Mucosa of rectum (tissue), 2 donors: ENCODE results near the gene REEP1.

ENCODE experiments used
- H3K27ac ChIP-seq, 2 donors: one replicate each; pipeline ENCODE4 v1.7.0; 2013; ENCODE audit warnings: inconsistent platforms in 2 of 2, low read depth in 2 of 2, low read length in 2 of 2
- H3K27me3 ChIP-seq, 2 donors: one replicate each; pipeline ENCODE4 v1.7.0; 2013; ENCODE audit warnings: low read length in 2 of 2; ENCODE audit not compliant: control insufficient read depth in 2 of 2, insufficient read depth in 2 of 2
- H3K36me3 ChIP-seq, 2 donors: one replicate each; pipeline ENCODE4 v1.7.0; 2013; ENCODE audit warnings: low read length in 2 of 2; ENCODE audit not compliant: control insufficient read depth in 2 of 2, insufficient read depth in 2 of 2
- H3K4me1 ChIP-seq, 2 donors: one replicate each; pipeline ENCODE4 v1.7.0; 2013; ENCODE audit warnings: low read length in 2 of 2, mild to moderate bottlenecking in 1 of 2; ENCODE audit not compliant: control insufficient read depth in 2 of 2, insufficient read depth in 2 of 2
- H3K4me3 ChIP-seq, 2 donors: one replicate each; pipeline ENCODE4 v1.7.0; 2013; ENCODE audit warnings: low read length in 2 of 2
- H3K9ac ChIP-seq, 2 donors: one replicate each; pipeline ENCODE4 v1.7.0; 2013; ENCODE audit warnings: low read length in 2 of 2, low read depth in 1 of 2, mild to moderate bottlenecking in 1 of 2
- H3K9me3 ChIP-seq, 2 donors: one replicate each; pipeline ENCODE4 v1.7.0; 2013; ENCODE audit warnings: low read length in 2 of 2; ENCODE audit not compliant: control insufficient read depth in 2 of 2
- donor health status: healthy.
- donor health status: Normal muscosa, but diverticular disease.

REEP1 gene

GRCh38 chr2:86218124-86218523 lies 119.3 kb downstream of the REEP1 start:
- Histone ChIP-seq H3K36me3 (peaks cover 0 to under 1% of the 10 kb centered on the region in 2 donors), H3K9ac (no peak overlapping the region), H3K4me3 (no peak overlapping the region), H3K27me3 (no peaks in the 10 kb centered on the region), H3K27ac (no peak overlapping the region), H3K9me3 (no peaks in the 10 kb centered on the region), H3K4me1 (peaks cover 16 to 17% of the 10 kb centered on the region in 2 donors)

DNA sequence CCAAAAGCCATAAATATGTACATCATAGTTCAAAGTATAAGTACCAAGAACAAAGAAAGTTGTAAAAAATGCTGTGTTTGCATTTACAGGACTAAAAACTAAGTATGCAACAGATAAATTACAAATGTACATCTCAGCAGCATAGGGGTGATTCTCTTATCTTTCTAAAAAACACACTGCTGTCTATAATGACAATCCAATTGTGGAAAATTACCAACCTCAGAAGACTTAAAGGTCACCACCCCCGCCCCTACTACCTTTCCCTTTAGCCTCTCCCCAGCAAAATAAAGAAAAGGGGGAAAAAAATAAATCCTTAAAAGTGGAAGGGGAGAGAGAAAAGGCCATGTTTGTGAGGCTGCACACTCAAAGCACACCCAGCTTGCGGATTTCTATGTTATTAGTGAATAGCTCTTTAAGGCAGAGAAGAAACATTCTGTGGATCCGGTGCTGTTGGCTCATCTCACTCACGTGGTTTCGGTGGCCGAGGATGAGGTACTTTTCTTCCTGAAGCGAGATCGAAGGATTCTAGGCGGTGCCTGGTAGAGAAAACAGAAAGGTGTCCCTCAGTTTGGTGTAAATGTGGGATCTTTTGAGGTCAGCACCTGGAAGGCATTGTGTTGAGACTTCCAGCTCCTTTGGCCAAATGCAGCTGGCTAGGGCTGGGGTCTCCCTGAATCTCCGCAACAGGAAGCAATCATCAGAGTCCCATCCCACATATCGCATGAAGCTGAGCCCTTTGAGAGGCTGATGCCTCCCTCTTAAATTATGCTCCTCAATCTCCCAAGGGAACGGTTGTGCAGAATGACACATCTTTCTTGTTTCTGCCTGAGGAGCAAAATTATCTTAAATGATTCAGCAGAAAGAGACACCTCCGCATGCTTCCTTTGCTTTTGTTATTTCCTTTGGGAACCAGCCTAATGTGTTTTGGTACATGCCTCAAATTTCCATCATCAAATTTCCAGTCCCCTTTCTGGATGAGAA lies 120.6 kb downstream of the REEP1 start:
- no peak overlapping the region for H3K27ac ChIP-seq
- no peaks in the 10 kb centered on the region for H3K9me3 ChIP-seq
- H3K27me3 ChIP-seq, result no peaks in the 10 kb centered on the region
- H3K4me3 ChIP-seq, result no peak overlapping the region
- H3K4me1 ChIP-seq, result peaks cover 23 to 27% of the 10 kb centered on the region in 2 donors
- peaks cover 5 to 11% of the 10 kb centered on the region in 2 donors for H3K36me3 ChIP-seq
- no peak overlapping the region for H3K9ac ChIP-seq

- no peak overlapping the region for H3K4me3 ChIP-seq
- H3K36me3 ChIP-seq, result peaks cover 12 to 28% of the 10 kb centered on the region in 2 donors
- H3K27ac ChIP-seq, result peak overlapping the region in 1 of 2 donors; percentile 23
- peaks cover 24 to 31% of the 10 kb centered on the region in 2 donors for H3K4me1 ChIP-seq
- H3K27me3 ChIP-seq, result no peaks in the 10 kb centered on the region
- no peak overlapping the region for H3K9ac ChIP-seq
- H3K9me3 ChIP-seq, result no peaks in the 10 kb centered on the region
These were observed 123.0 kb downstream of the REEP1 start for GRCh38 chr2:86214503-86214832.

DNA sequence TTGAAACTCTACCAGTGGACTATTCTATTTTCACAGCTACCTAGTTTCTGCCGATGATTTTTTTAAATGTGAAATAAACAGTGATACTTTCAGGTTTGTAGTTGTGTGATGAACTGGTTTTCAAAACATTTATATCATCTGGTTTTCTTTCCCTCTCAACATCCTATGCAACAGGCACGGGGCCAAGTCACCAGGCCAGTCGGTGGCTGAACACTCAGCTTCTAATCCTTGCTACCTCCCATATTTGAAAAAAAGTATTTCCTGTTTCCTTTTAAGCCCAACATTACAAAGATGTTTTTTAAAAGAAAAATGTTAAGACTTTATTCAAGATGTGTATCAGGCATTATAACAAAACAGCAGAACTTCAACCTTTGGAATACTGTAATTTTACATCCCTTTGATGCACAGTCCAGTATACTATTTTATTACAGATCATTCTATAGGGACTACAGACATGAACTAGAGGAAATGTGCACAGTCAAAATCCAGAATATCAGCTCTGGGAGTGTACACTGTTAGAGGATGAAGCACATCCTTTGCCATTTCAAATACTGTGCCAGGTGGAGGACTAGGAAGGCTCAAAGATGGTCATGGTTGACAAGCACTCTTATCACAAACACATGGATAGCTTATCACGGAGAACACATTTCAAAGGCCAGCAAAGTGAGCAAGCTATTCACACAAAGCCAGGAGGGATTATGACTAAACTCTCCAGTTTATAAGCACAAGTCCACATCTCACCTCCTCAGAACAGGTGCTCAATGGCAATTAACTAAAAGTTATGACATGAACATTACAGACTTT lies 123.5 kb downstream of the REEP1 start:
- Histone ChIP-seq H3K27ac (peak overlapping the region; percentile 23 to 50), H3K9ac (peak overlapping the region in 1 of 2 donors; percentile 2), H3K4me3 (no peak overlapping the region), H3K9me3 (no peaks in the 10 kb centered on the region), H3K27me3 (no peaks in the 10 kb centered on the region), H3K4me1 (peaks cover 24 to 31% of the 10 kb centered on the region in 2 donors), H3K36me3 (peaks cover 17 to 32% of the 10 kb centered on the region in 2 donors)

- no peak overlapping the region for H3K9ac ChIP-seq
- H3K4me3 ChIP-seq, result no peak overlapping the region
- H3K27ac ChIP-seq, result peak overlapping the region; percentile 39 to 50
These were observed 124.4 kb downstream of the REEP1 start for GRCh38 chr2:86213056-86213455.

DNA sequence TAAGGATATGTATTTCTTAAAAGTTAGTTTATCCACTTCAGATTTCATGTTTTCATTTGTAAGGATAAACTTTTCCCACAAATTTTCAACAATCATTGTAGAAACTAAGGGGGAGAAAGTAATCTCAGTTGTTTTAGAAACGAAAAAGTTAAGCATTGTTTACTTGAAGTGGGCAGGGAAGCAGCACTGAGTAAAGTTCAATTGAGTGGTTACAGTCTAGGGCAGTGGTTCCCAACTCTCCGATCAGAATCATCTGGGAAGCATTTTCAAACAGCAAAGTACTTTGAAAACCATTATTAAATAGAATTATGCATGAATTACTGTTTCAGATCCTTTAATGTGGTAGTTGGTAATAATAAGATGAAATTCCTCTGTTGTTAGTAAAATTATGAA lies 125.6 kb downstream of the REEP1 start:
- H3K9ac ChIP-seq, result no peak overlapping the region
- no peaks in the 10 kb centered on the region for H3K9me3 ChIP-seq
- H3K4me3 ChIP-seq, result no peak overlapping the region
- H3K27me3 ChIP-seq, result no peaks in the 10 kb centered on the region
- H3K27ac ChIP-seq, result no peak overlapping the region
- H3K4me1 ChIP-seq, result peaks cover 24 to 31% of the 10 kb centered on the region in 2 donors
- H3K36me3 ChIP-seq, result peaks cover 36 to 52% of the 10 kb centered on the region in 2 donors

More at GRCh38 chr2:86213056-86213455, 124.4 kb downstream of the REEP1 start:
- Histone ChIP-seq H3K4me1 (peaks cover 24 to 31% of the 10 kb centered on the region in 2 donors), H3K36me3 (peaks cover 25 to 39% of the 10 kb centered on the region in 2 donors), H3K27me3 (no peaks in the 10 kb centered on the region), H3K9me3 (no peaks in the 10 kb centered on the region)

DNA sequence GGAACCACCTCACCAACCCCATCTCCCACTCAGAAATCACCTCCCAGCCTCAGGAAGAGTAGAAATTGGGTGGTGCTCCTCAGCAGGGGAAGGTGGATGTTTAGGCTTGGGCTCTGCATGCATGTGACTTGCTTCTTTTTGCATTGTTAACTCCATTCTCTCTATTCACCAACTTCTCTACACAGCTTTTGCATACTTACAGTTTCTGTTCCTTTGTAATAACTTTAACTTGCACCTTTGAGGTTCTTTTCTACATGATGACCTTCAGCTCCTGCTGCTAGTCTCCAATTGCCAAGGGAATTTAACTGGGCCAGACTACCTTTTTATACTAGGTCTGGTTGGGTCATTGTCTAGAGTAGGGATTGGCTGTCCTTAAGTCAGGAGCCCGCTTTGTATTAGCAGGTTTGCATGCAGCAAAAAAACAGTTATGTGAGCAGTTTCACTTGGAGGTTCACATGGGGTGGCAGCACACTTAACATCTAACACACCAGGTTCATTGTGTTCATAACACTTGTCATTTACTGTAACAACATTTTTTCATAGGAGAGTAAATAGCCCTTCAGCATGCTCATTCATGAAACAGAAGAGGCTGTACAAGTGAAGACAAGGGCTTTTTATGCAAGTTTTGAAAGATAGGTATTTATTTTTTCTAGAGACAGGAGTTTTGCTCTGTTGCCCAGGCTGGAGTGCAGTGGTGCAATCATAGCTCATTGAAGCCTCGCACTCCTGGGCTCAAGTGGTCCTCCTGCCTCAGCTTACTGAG lies 126.2 kb downstream of the REEP1 start:
- H3K27me3 ChIP-seq, result no peaks in the 10 kb centered on the region
- H3K9ac ChIP-seq, result no peak overlapping the region
- no peaks in the 10 kb centered on the region for H3K9me3 ChIP-seq
- H3K36me3 ChIP-seq, result peaks cover 41 to 58% of the 10 kb centered on the region in 2 donors
- no peak overlapping the region for H3K4me3 ChIP-seq
- H3K27ac ChIP-seq, result no peak overlapping the region
- peaks cover 24 to 31% of the 10 kb centered on the region in 2 donors for H3K4me1 ChIP-seq

DNA sequence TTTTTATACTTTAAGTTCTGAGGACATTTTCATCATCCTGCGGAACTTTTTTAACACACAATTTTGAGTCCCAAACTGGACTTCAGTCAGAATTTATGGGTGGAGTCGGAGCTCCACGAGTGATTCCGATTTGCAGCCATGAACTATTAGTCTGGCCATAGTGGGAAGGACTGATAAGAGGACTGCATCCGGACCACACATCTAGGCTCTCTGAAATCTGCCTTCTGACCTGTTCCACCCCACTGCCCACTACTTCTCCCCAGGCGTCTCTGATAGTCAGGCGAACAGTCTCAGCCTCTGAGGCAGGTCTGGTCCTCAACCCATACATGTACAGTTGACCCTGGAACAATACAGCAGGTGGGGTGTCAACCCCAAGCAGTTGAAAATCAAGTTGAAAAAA lies 133.0 kb downstream of the REEP1 start:
- no peak overlapping the region for H3K9ac ChIP-seq
- peaks cover 6 to 7% of the 10 kb centered on the region in 2 donors for H3K4me1 ChIP-seq
- H3K36me3 ChIP-seq, result peaks cover 29 to 31% of the 10 kb centered on the region in 2 donors
- H3K9me3 ChIP-seq, result no peaks in the 10 kb centered on the region
- no peak overlapping the region for H3K27ac ChIP-seq
- H3K27me3 ChIP-seq, result no peaks in the 10 kb centered on the region
- no peak overlapping the region for H3K4me3 ChIP-seq

DNA sequence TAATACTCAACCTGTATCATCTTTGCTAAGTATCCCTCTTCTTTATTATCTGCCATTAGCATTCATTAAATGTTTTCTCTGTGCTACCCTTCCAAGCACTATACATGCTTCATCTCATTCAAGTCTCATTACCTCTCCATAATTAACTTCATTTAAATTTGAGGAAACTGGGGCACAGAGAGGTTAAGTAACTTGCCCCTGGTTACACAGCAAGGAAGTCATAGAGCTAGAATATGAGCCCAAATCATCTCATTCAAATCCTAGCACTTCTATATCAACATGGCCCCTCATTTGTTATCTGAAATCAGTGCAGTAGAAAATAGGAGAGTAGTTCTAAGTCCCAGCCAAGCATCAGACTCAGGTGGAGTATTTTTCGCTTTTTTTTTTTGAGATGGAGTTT lies 133.8 kb downstream of the REEP1 start:
- Histone ChIP-seq H3K9me3 (no peaks in the 10 kb centered on the region), H3K27me3 (no peaks in the 10 kb centered on the region), H3K4me3 (no peak overlapping the region)

More for the DNA sequence above, 133.8 kb downstream of the REEP1 start:
- Histone ChIP-seq H3K36me3 (peaks cover 21 to 23% of the 10 kb centered on the region in 2 donors), H3K27ac (no peak overlapping the region), H3K4me1 (peaks cover 6 to 7% of the 10 kb centered on the region in 2 donors), H3K9ac (no peak overlapping the region)
